HG02763 (cell line): ENCODE results near the gene TSHZ3.

ENCODE experiments used
- ATAC-seq: cut with Tn5 transposase; IDR thresholded peaks from one replicate; pipeline ENCODE4 v1.9.1; 2021; ENCODE audit warnings: mild to moderate bottlenecking, moderate library complexity; ENCODE audit not compliant: unreplicated experiment

Gene TSHZ3

GRCh38 chr19:31249217-31249616, 100.0 kb downstream of the TSHZ3 start:
- no peak for ATAC-seq

GRCh38 chr19:31235806-31236205, 113.4 kb downstream of the TSHZ3 start:
- no peak for ATAC-seq

- ATAC-seq, result no peak
These were observed 115.9 kb downstream of the TSHZ3 start for GRCh38 chr19:31233295-31233800.

- no peak for ATAC-seq
These were observed 116.4 kb downstream of the TSHZ3 start for GRCh38 chr19:31232871-31233270.

- no peak for ATAC-seq
These were observed 117.1 kb downstream of the TSHZ3 start for GRCh38 chr19:31232180-31232579.

GRCh38 chr19:31231237-31231636, 118.0 kb downstream of the TSHZ3 start:
- ATAC-seq, result no peak

GRCh38 chr19:31226151-31226935, 122.9 kb downstream of the TSHZ3 start:
- no peak for ATAC-seq
